HepG2 (cell line): Measurements from ENCODE around the gene GLB1L. TPM values are rescaled to one million over a fixed set of nuclear protein-coding genes. Genes with fewer than 3 reads are reported as not detected.

Experiments used
- BORCS8-MEF2B ChIP-seq: sonication (generic); formaldehyde crosslinking; IDR thresholded peaks from 2 replicates; pipeline ENCODE4 v1.8.0; 2022; ENCODE audit warnings: mild to moderate bottlenecking, missing genetic modification reagents
- FOXA3 ChIP-seq: IDR thresholded peaks from 2 replicates; pipeline ENCODE4 v1.6.1; 2016; ENCODE audit warnings: missing genetic modification reagents, missing compliant biosample characterization
- HOXA3 ChIP-seq: sonication (generic); formaldehyde crosslinking; IDR thresholded peaks from 2 replicates; pipeline ENCODE4 v1.5.0; 2020; ENCODE audit warnings: missing genetic modification reagents
- KLF16 ChIP-seq, 2 experiments: sonication (generic) in 1 of 2; formaldehyde crosslinking in 1 of 2; IDR thresholded peaks; 2 replicates each; pipeline versions ENCODE4 v1.6.1 to v1.8.0; 2016 to 2023; ENCODE audit warnings: missing genetic modification reagents in 2 of 2, missing compliant biosample characterization in 1 of 2
- POLR2AphosphoS5 ChIP-seq: IDR thresholded peaks from 2 replicates; pipeline ENCODE4 v1.6.1; 2012; ENCODE audit warnings: low read depth, low read length
- TBX2 ChIP-seq: sonication (generic); formaldehyde crosslinking; IDR thresholded peaks from 2 replicates; pipeline ENCODE4 v1.5.0; 2020; ENCODE audit warnings: missing genetic modification reagents, mild to moderate bottlenecking, borderline replicate concordance
- ZBTB7A ChIP-seq: sonication (generic); formaldehyde crosslinking; IDR thresholded peaks from 2 replicates; pipeline ENCODE4 v1.8.0; 2022; ENCODE audit warnings: mild to moderate bottlenecking, missing genetic modification reagents
- ZMYM4 ChIP-seq: sonication (generic); formaldehyde crosslinking; IDR thresholded peaks from 2 replicates; pipeline ENCODE4 v1.8.1; 2023; ENCODE audit warnings: mild to moderate bottlenecking, missing genetic modification reagents
- ZNF572 ChIP-seq: sonication (generic); formaldehyde crosslinking; IDR thresholded peaks from 2 replicates; pipeline ENCODE4 v1.5.1; 2020; ENCODE audit warnings: mild to moderate bottlenecking, missing genetic modification reagents
- ZNF605 ChIP-seq: sonication (generic); formaldehyde crosslinking; IDR thresholded peaks from 2 replicates; pipeline ENCODE4 v1.8.0; 2022; ENCODE audit warnings: mild to moderate bottlenecking, missing genetic modification reagents
- ZNF772 ChIP-seq: sonication (generic); formaldehyde crosslinking; IDR thresholded peaks from 2 replicates; pipeline ENCODE4 v1.5.0; 2020; ENCODE audit warnings: mild to moderate bottlenecking, missing genetic modification reagents
- polyA plus RNA-seq, 8 experiments: library from polyadenylated mRNA; depleted of rRNA in 3 of 8; stranded (reverse) in 7 of 8; unstranded in 1 of 8; fragments of >200 nt; fragmentation: Illumina TruSeq in 4 of 8; extraction: Trizol in 4 of 8; gene quantifications; 2 replicates each; pipeline versions ENCODE4 v1.2.1 to v1.2.3, GENCODE V29; 2011 to 2016; ENCODE audit warnings: low read depth in 4 of 8, missing spikeins in 1 of 8, mixed read lengths in 1 of 8; ENCODE audit not compliant: insufficient read depth in 1 of 8
- total RNA-seq, 5 experiments: library from RNA; depleted of rRNA; stranded (reverse); fragments of >200 nt; fragmentation: Illumina TruSeq; extraction: Trizol; gene quantifications; 2 replicates each; pipeline ENCODE4 v1.2.3, GENCODE V29; 2016; ENCODE audit warnings: low read depth in 1 of 5
- TF ChIP-seq, protein P1 (sequence below): IDR thresholded peaks from 2 replicates; pipeline ENCODE4 v1.4.0; 2020; ENCODE audit warnings: mild to moderate bottlenecking, missing genetic modification reagents
- TF ChIP-seq, protein P2 (sequence below): sonication (generic); formaldehyde crosslinking; IDR thresholded peaks from 2 replicates; pipeline ENCODE4 v1.4.0; 2020; ENCODE audit warnings: missing genetic modification reagents
- TF ChIP-seq, protein P3 (sequence below): sonication (generic); formaldehyde crosslinking; IDR thresholded peaks from 2 replicates; pipeline ENCODE4 v1.5.1; 2020; ENCODE audit warnings: mild to moderate bottlenecking, moderate library complexity, missing genetic modification reagents
- TF ChIP-seq, protein P4 (sequence below): sonication (generic); formaldehyde crosslinking; IDR thresholded peaks from 2 replicates; pipeline ENCODE4 v1.4.0; 2020; ENCODE audit warnings: missing genetic modification reagents
- TF ChIP-seq, protein P5 (sequence below): IDR thresholded peaks from 2 replicates; pipeline ENCODE4 v1.6.1; 2016; ENCODE audit warnings: low read depth

Gene GLB1L
- total and polyA plus RNA-seq, 2 of the 13 experiments (the other 11 are each of a cell fraction or from before 2014, with no cell fraction given) = 6.8 to 7.3 TPM

DNA sequence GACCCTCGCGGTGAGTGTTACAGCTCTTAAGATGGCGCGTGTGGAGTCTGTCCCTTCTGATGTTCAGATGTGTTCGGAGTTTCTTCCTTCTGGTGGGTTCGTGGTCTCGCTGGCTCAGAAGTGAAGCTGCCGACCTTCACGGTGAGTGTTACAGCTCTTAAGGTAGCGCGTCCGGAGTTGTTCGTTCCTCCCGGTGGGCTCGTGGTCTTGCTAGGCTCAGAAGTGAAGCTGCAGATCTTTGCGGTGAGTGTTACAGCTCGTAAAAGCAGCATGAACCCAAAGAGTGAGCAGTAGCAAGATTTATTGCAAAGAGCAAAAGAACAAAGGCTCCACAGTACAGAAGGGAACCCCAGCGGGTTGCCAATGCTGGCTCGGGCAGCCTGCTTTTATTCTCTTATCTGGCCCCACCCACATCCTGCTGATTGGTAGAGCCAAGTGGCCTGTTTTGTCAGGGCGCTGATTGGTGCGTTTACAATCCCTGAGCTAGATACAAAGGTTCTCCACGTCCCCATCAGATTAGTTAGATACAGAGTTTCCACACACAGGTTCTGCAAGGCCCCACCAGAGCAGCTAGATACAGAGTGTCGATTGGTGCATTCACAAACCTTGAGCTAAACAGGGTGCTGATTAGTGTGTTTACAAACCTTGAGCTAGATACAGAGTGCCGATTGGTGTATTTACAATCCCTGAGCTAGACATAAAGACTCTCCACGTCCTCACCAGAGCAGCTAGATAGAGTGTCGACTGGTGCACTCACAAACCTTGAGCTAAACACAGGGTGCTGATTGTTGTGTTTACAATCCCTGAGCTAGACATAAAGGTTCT is 44.5 kb downstream of the GLB1L start (continued):
- TF ChIP-seq, protein P1, sequence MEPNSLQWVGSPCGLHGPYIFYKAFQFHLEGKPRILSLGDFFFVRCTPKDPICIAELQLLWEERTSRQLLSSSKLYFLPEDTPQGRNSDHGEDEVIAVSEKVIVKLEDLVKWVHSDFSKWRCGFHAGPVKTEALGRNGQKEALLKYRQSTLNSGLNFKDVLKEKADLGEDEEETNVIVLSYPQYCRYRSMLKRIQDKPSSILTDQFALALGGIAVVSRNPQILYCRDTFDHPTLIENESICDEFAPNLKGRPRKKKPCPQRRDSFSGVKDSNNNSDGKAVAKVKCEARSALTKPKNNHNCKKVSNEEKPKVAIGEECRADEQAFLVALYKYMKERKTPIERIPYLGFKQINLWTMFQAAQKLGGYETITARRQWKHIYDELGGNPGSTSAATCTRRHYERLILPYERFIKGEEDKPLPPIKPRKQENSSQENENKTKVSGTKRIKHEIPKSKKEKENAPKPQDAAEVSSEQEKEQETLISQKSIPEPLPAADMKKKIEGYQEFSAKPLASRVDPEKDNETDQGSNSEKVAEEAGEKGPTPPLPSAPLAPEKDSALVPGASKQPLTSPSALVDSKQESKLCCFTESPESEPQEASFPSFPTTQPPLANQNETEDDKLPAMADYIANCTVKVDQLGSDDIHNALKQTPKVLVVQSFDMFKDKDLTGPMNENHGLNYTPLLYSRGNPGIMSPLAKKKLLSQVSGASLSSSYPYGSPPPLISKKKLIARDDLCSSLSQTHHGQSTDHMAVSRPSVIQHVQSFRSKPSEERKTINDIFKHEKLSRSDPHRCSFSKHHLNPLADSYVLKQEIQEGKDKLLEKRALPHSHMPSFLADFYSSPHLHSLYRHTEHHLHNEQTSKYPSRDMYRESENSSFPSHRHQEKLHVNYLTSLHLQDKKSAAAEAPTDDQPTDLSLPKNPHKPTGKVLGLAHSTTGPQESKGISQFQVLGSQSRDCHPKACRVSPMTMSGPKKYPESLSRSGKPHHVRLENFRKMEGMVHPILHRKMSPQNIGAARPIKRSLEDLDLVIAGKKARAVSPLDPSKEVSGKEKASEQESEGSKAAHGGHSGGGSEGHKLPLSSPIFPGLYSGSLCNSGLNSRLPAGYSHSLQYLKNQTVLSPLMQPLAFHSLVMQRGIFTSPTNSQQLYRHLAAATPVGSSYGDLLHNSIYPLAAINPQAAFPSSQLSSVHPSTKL (CRISPR knock-in tag) = peak; percentile 48
- TF ChIP-seq KLF16 (CRISPR knock-in tag; IDR thresholded peaks at IDR 0.05) (0 out of 4 replicates have a peak, but pooled peaks of 1 of the 2 experiments have one; percentile 41), ZMYM4 (peak; percentile 94), FOXA3 (CRISPR knock-in tag) (peak; percentile 52), BORCS8-MEF2B (CRISPR knock-in tag) (peak; percentile 66), ZNF605 (CRISPR knock-in tag) (peak; percentile 72; the same call in 1 of the 2 replicates), ZNF772 (CRISPR knock-in tag) (0 out of 2 replicates have a peak, but pooled peaks have one; percentile 14), HOXA3 (peak; percentile 41), ZNF572 (CRISPR knock-in tag) (0 out of 2 replicates have a peak, but pooled peaks have one; percentile 24), POLR2AphosphoS5 (peak; percentile 92), ZBTB7A (CRISPR knock-in tag) (peak; percentile 36; the same call in 1 of the 2 replicates), TBX2 (CRISPR knock-in tag) (0 out of 2 replicates have a peak, but pooled peaks have one; percentile 16)
- TF ChIP-seq, protein P2, sequence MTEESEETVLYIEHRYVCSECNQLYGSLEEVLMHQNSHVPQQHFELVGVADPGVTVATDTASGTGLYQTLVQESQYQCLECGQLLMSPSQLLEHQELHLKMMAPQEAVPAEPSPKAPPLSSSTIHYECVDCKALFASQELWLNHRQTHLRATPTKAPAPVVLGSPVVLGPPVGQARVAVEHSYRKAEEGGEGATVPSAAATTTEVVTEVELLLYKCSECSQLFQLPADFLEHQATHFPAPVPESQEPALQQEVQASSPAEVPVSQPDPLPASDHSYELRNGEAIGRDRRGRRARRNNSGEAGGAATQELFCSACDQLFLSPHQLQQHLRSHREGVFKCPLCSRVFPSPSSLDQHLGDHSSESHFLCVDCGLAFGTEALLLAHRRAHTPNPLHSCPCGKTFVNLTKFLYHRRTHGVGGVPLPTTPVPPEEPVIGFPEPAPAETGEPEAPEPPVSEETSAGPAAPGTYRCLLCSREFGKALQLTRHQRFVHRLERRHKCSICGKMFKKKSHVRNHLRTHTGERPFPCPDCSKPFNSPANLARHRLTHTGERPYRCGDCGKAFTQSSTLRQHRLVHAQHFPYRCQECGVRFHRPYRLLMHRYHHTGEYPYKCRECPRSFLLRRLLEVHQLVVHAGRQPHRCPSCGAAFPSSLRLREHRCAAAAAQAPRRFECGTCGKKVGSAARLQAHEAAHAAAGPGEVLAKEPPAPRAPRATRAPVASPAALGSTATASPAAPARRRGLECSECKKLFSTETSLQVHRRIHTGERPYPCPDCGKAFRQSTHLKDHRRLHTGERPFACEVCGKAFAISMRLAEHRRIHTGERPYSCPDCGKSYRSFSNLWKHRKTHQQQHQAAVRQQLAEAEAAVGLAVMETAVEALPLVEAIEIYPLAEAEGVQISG (CRISPR knock-in tag) = peak; percentile 48
- TF ChIP-seq, protein P3, sequence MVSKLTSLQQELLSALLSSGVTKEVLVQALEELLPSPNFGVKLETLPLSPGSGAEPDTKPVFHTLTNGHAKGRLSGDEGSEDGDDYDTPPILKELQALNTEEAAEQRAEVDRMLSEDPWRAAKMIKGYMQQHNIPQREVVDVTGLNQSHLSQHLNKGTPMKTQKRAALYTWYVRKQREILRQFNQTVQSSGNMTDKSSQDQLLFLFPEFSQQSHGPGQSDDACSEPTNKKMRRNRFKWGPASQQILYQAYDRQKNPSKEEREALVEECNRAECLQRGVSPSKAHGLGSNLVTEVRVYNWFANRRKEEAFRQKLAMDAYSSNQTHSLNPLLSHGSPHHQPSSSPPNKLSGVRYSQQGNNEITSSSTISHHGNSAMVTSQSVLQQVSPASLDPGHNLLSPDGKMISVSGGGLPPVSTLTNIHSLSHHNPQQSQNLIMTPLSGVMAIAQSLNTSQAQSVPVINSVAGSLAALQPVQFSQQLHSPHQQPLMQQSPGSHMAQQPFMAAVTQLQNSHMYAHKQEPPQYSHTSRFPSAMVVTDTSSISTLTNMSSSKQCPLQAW (CRISPR knock-in tag) = peak; percentile 39; the same call in 1 of the 2 replicates
- TF ChIP-seq, protein P4, sequence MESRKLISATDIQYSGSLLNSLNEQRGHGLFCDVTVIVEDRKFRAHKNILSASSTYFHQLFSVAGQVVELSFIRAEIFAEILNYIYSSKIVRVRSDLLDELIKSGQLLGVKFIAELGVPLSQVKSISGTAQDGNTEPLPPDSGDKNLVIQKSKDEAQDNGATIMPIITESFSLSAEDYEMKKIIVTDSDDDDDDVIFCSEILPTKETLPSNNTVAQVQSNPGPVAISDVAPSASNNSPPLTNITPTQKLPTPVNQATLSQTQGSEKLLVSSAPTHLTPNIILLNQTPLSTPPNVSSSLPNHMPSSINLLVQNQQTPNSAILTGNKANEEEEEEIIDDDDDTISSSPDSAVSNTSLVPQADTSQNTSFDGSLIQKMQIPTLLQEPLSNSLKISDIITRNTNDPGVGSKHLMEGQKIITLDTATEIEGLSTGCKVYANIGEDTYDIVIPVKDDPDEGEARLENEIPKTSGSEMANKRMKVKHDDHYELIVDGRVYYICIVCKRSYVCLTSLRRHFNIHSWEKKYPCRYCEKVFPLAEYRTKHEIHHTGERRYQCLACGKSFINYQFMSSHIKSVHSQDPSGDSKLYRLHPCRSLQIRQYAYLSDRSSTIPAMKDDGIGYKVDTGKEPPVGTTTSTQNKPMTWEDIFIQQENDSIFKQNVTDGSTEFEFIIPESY (CRISPR knock-in tag) = peak; percentile 73
- TF ChIP-seq, protein P5, sequence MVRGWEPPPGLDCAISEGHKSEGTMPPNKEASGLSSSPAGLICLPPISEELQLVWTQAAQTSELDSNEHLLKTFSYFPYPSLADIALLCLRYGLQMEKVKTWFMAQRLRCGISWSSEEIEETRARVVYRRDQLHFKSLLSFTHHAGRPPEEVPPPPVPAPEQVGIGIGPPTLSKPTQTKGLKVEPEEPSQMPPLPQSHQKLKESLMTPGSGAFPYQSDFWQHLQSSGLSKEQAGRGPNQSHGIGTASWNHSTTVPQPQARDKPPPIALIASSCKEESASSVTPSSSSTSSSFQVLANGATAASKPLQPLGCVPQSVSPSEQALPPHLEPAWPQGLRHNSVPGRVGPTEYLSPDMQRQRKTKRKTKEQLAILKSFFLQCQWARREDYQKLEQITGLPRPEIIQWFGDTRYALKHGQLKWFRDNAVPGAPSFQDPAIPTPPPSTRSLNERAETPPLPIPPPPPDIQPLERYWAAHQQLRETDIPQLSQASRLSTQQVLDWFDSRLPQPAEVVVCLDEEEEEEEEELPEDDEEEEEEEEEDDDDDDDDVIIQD (CRISPR knock-in tag) = peak; percentile 77; the same call in 1 of the 2 replicates
